Epithelial cell of proximal tubule (primary cell): ENCODE results near the gene BTNL3. TPM values are rescaled to one million over a fixed set of nuclear protein-coding genes. Genes with fewer than 3 reads are reported as not detected.

Experiments
- DNase-seq: peaks from one replicate; pipeline ENCODE4 v3.0.0-alpha.2; 2011; ENCODE audit warnings: low read depth
- H3K4me3 ChIP-seq: 2 replicates; pipeline ENCODE4 v1.5.1; 2011; ENCODE audit warnings: low read depth, mild to moderate bottlenecking, low read length
- CTCF ChIP-seq: conservative IDR thresholded peaks from 2 replicates; pipeline ENCODE4 v1.5.1; 2012; ENCODE audit warnings: low read depth, mild to moderate bottlenecking, low read length
- total RNA-seq: library from RNA; depleted of rRNA; stranded (reverse); fragments of >200 nt; gene quantifications from 2 replicates; pipeline ENCODE4 v1.2.3, GENCODE V29; 2015

BTNL3 gene
- total RNA-seq, 1 donor from 2014 or later, result not detected

- H3K4me3 ChIP-seq, result no peak overlapping the region
- no peak for DNase-seq
- TF ChIP-seq CTCF, result no peak
These were observed 58.6 kb downstream of the BTNL3 start for GRCh38 chr5:181047288-181047687.

GRCh38 chr5:181047921-181048320, 59.3 kb downstream of the BTNL3 start:
- H3K4me3 ChIP-seq, result no peak overlapping the region
- no peak for DNase-seq
- no peak for TF ChIP-seq CTCF

- TF ChIP-seq CTCF, result no peak
- no peak overlapping the region for H3K4me3 ChIP-seq
- no peak for DNase-seq
These were observed 61.4 kb downstream of the BTNL3 start for GRCh38 chr5:181050016-181050415.

- no peak for TF ChIP-seq CTCF
- DNase-seq, result no peak
- H3K4me3 ChIP-seq, result peak overlapping the region; percentile 33
These were observed 63.4 kb downstream of the BTNL3 start for GRCh38 chr5:181051841-181052671.

- no peak for TF ChIP-seq CTCF
- no peak for DNase-seq
- H3K4me3 ChIP-seq, result peak overlapping the region; percentile 47
These were observed 64.2 kb downstream of the BTNL3 start for GRCh38 chr5:181052672-181053487.

- DNase-seq, result no peak
- TF ChIP-seq CTCF, result no peak
- peak overlapping the region; percentile 47 for H3K4me3 ChIP-seq
These were observed 65.0 kb downstream of the BTNL3 start for GRCh38 chr5:181053488-181054121.
